Activated naive CD8-positive, alpha-beta T cell treated with anti-CD3 and anti-CD28 coated beads, Interleukin-2, amount 50 U/mL, for 16 hours (primary cell): ENCODE measurements around the gene IDH3G.

ENCODE experiments used
- DNase-seq: peaks from one replicate; pipeline ENCODE4 v3.0.0-alpha.2; 2020; ENCODE audit warnings: low read depth, low spot score

Gene IDH3G

GRCh38 chrX:153791104-153791852 is 2.9 kb downstream of the IDH3G start:
- no peak for DNase-seq

- DNase-seq, result no peak
Observed at GRCh38 chrX:153789654-153790053, 4.5 kb downstream of the IDH3G start.

- DNase-seq, result no peak
Observed at GRCh38 chrX:153786669-153787068, 7.5 kb downstream of the IDH3G start.

- no peak for DNase-seq
Observed at GRCh38 chrX:153784325-153784967, 9.7 kb downstream of the IDH3G start.

GRCh38 chrX:153783378-153784013 is 10.7 kb downstream of the IDH3G start:
- no peak for DNase-seq

- DNase-seq, result no peak
Observed at GRCh38 chrX:153782871-153783270, 11.3 kb downstream of the IDH3G start.

GRCh38 chrX:153782313-153782712 is 11.9 kb downstream of the IDH3G start:
- no peak for DNase-seq

- no peak for DNase-seq
Observed at GRCh38 chrX:153781428-153782047, 12.6 kb downstream of the IDH3G start.

GRCh38 chrX:153780678-153781427 is 13.3 kb downstream of the IDH3G start, which contains the start of gene SRPK3:
TSS of gene SRPK3 (plus strand) at chrX:153781041. CDS start at chrX:153781087, 46 bp downstream.
- DNase-seq, result no peak

GRCh38 chrX:153779891-153780677 is 14.1 kb downstream of the IDH3G start:
- no peak for DNase-seq

GRCh38 chrX:153778684-153779101 is 15.5 kb downstream of the IDH3G start:
- DNase-seq, result no peak

- DNase-seq, result no peak
Observed at GRCh38 chrX:153778181-153778580, 16.0 kb downstream of the IDH3G start.

- DNase-seq, result no peak
Observed at GRCh38 chrX:153777261-153778090, 16.7 kb downstream of the IDH3G start.

GRCh38 chrX:153776611-153777045 is 17.5 kb downstream of the IDH3G start:
- no peak for DNase-seq

GRCh38 chrX:153776120-153776599 is 18.0 kb downstream of the IDH3G start:
- no peak for DNase-seq

- no peak for DNase-seq
Observed at GRCh38 chrX:153775293-153776119, 18.7 kb downstream of the IDH3G start.

- DNase-seq, result no peak
Observed at GRCh38 chrX:153774576-153775292, 19.4 kb downstream of the IDH3G start.
